HCT116 (cell line): ENCODE data around the gene ETAA1.

Source experiments
- CEBPB ChIP-seq: IDR thresholded peaks from 2 replicates; pipeline ENCODE4 v1.6.1; 2012; ENCODE audit warnings: low read depth
- CTCF ChIP-seq, 3 experiments: fragments of 200-600 bp in 1 of 3; sonication (generic) in 1 of 3; IDR thresholded peaks in 2 of 3; conservative IDR thresholded peaks in 1 of 3; 2 replicates each; pipeline ENCODE4 v1.5.1; 2012 to 2017; ENCODE audit warnings: low read depth in 2 of 3, low read length in 2 of 3, antibody characterized with exemption in 1 of 3, borderline replicate concordance in 1 of 3, control low read depth in 1 of 3, mild to moderate bottlenecking in 1 of 3, mixed read lengths in 1 of 3, mixed run types in 1 of 3, moderate library complexity in 1 of 3; ENCODE audit not compliant: insufficient read depth in 1 of 3
- EZH2 ChIP-seq: fragments of 200-600 bp; sonication (generic); IDR thresholded peaks from 2 replicates; pipeline ENCODE4 v1.6.1; 2017; ENCODE audit warnings: antibody characterized with exemption, mixed run types

GRCh38 chr2:67408346-67408745 is 11.2 kb downstream of the ETAA1 start:
- TF ChIP-seq CTCF (IDR thresholded peaks at IDR 0.05 in 2 of 3, conservative IDR thresholded peaks at IDR 0.05 in 1 of 3; ENCODE audit: borderline replicate concordance in 1 of 3, insufficient read depth in 1 of 3, low read depth in 2 of 3, low read length in 2 of 3) (no peak), CEBPB (no peak), EZH2 (no peak)
